ENCODE measurements around the gene LRRC38.

LRRC38 gene

GRCh38 chr1:13495186-13495585 is 18.6 kb downstream of the LRRC38 start:
- no peak for DNase-seq (ENCODE audit: extremely low read depth, insufficient read length)

GRCh38 chr1:13494712-13495111 is 19.1 kb downstream of the LRRC38 start:
- H3K27me3 ChIP-seq (replicated peaks; ENCODE audit: control insufficient read depth, insufficient read depth, low read length) = no peaks in the 10 kb centered on the region; the same call in none of the 2 replicates
- no peak overlapping the region for H3K4me3 ChIP-seq (replicated peaks; ENCODE audit: low read depth, low read length)
- no peaks in the 10 kb centered on the region for H3K36me3 ChIP-seq (ENCODE audit: control insufficient read depth, insufficient read depth, low read length)
- TF ChIP-seq CTCF (IDR thresholded peaks at IDR 0.05; ENCODE audit: insufficient read depth, low read length, poor library complexity, severe bottlenecking) = no peak
- no peak for DNase-seq (ENCODE audit: extremely low read depth, insufficient read length)

More at GRCh38 chr1:13495186-13495585, 18.6 kb downstream of the LRRC38 start:
- Histone ChIP-seq H3K36me3 (ENCODE audit: control insufficient read depth, insufficient read depth, low read length) (no peaks in the 10 kb centered on the region), H3K27me3 (replicated peaks; ENCODE audit: control insufficient read depth, insufficient read depth, low read length) (no peaks in the 10 kb centered on the region; the same call in none of the 2 replicates), H3K4me3 (replicated peaks; ENCODE audit: low read depth, low read length) (no peak overlapping the region)
- no peak for TF ChIP-seq CTCF (IDR thresholded peaks at IDR 0.05; ENCODE audit: insufficient read depth, low read length, poor library complexity, severe bottlenecking)

- Histone ChIP-seq H3K36me3 (ENCODE audit: control insufficient read depth, insufficient read depth, low read length) (no peaks in the 10 kb centered on the region), H3K4me3 (replicated peaks; ENCODE audit: low read depth, low read length) (no peak overlapping the region), H3K27me3 (replicated peaks; ENCODE audit: control insufficient read depth, insufficient read depth, low read length) (no peaks in the 10 kb centered on the region; the same call in none of the 2 replicates)
- DNase-seq (ENCODE audit: extremely low read depth, insufficient read length) = peak; percentile 52
- TF ChIP-seq CTCF (IDR thresholded peaks at IDR 0.05; ENCODE audit: insufficient read depth, low read length, poor library complexity, severe bottlenecking) = no peak
These were observed 19.8 kb downstream of the LRRC38 start for GRCh38 chr1:13494025-13494424.

- H3K4me3 ChIP-seq (replicated peaks; ENCODE audit: low read depth, low read length) = no peak overlapping the region
- DNase-seq (ENCODE audit: extremely low read depth, insufficient read length) = no peak
- no peaks in the 10 kb centered on the region; the same call in none of the 2 replicates for H3K27me3 ChIP-seq (replicated peaks; ENCODE audit: control insufficient read depth, insufficient read depth, low read length)
- TF ChIP-seq CTCF (IDR thresholded peaks at IDR 0.05; ENCODE audit: insufficient read depth, low read length, poor library complexity, severe bottlenecking) = no peak
- no peaks in the 10 kb centered on the region for H3K36me3 ChIP-seq (ENCODE audit: control insufficient read depth, insufficient read depth, low read length)
These were observed 21.1 kb downstream of the LRRC38 start for GRCh38 chr1:13492711-13493110.

GRCh38 chr1:13487957-13488356 is 25.8 kb downstream of the LRRC38 start:
- Histone ChIP-seq H3K4me3 (replicated peaks; ENCODE audit: low read depth, low read length) (no peak overlapping the region), H3K27me3 (replicated peaks; ENCODE audit: control insufficient read depth, insufficient read depth, low read length) (no peaks in the 10 kb centered on the region; the same call in none of the 2 replicates), H3K36me3 (ENCODE audit: control insufficient read depth, insufficient read depth, low read length) (no peaks in the 10 kb centered on the region)
- no peak for TF ChIP-seq CTCF (IDR thresholded peaks at IDR 0.05; ENCODE audit: insufficient read depth, low read length, poor library complexity, severe bottlenecking)
- no peak for DNase-seq (ENCODE audit: extremely low read depth, insufficient read length)

Data from GM06990 (cell line).